ENCODE results near the gene CAPN5. TPM values are rescaled to one million over a fixed set of nuclear protein-coding genes. Genes with fewer than 3 reads are reported as not detected.

The CAPN5 gene
- total and polyA plus RNA-seq, 2 experiments from 2014 or later, result 25.2 to 28.8 TPM

DNA sequence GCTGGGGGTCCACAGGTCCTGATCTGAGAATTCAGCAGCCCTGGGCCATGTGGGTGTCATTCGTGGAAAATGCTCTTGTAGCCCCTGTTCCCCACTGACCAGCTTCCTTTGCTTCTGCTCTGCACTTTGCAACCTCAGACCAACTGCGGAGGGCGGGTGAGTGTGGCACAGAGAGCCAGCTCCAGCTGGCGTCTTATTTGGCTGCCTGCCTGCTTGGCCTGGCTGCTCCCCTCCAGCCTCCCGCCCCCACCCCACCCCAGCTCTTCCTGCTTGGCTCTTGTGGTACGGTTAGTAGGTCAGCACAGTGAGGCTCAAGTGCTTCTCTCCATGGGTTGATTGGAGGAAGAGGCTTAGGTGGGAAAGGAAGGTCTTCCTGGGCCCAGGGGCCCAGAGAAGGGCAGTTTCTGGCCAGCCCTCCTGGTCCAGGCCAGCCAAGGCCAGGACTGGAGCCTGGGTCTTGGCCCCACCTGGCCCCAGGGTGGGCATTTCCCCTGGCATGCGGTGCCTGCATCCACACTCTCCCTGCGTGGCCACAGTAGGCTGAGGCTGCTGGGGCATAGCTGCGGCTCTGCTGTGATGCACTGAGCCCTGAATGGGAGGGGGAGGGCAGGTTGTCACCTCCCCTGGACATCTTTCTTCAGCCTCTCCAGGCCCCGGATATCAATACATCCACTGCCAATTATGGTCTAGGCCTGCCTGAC, 87.8 kb downstream of the CAPN5 start:
- TF ChIP-seq, protein P1, sequence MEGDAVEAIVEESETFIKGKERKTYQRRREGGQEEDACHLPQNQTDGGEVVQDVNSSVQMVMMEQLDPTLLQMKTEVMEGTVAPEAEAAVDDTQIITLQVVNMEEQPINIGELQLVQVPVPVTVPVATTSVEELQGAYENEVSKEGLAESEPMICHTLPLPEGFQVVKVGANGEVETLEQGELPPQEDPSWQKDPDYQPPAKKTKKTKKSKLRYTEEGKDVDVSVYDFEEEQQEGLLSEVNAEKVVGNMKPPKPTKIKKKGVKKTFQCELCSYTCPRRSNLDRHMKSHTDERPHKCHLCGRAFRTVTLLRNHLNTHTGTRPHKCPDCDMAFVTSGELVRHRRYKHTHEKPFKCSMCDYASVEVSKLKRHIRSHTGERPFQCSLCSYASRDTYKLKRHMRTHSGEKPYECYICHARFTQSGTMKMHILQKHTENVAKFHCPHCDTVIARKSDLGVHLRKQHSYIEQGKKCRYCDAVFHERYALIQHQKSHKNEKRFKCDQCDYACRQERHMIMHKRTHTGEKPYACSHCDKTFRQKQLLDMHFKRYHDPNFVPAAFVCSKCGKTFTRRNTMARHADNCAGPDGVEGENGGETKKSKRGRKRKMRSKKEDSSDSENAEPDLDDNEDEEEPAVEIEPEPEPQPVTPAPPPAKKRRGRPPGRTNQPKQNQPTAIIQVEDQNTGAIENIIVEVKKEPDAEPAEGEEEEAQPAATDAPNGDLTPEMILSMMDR (IDR thresholded peaks at IDR 0.05; ENCODE audit: poor library complexity), result no peak
- TF ChIP-seq EZH2phosphoT487 (IDR thresholded peaks at IDR 0.05; ENCODE audit: low read depth, severe bottlenecking, unreplicated experiment) (no peak), EZH2 (IDR thresholded peaks at IDR 0.05; ENCODE audit: borderline replicate concordance) (no peak)
- no peak overlapping the region for H3K27ac ChIP-seq
- no peaks in the 10 kb centered on the region for H3K9me3 ChIP-seq (ENCODE audit: low read depth)
- no peaks in the 10 kb centered on the region for H4K20me1 ChIP-seq (ENCODE audit: insufficient read depth, poor library complexity, severe bottlenecking)
- H3K79me2 ChIP-seq, result no peaks in the 10 kb centered on the region
- no peaks in the 10 kb centered on the region for H3K36me3 ChIP-seq (replicated peaks; ENCODE audit: insufficient read depth, low read depth)
- no peaks in the 10 kb centered on the region for H3K9me2 ChIP-seq (replicated peaks; ENCODE audit: insufficient read depth)
- no peak overlapping the region for H2AFZ ChIP-seq
- DNase-seq (ENCODE audit: low spot score), result no peak
- H3K4me1 ChIP-seq (ENCODE audit: insufficient read depth), result peaks cover 7% of the 10 kb centered on the region
- H3K27me3 ChIP-seq, result no peaks in the 10 kb centered on the region
- 88% methylated on average over 9 of the region's 10 CpGs for whole genome bisulfite sequencing (ENCODE audit: low lambda C conversion rate, missing lambda C conversion rate)
- no peak overlapping the region for H3K4me2 ChIP-seq
- H3K4me3 ChIP-seq, result no peak overlapping the region

DNA sequence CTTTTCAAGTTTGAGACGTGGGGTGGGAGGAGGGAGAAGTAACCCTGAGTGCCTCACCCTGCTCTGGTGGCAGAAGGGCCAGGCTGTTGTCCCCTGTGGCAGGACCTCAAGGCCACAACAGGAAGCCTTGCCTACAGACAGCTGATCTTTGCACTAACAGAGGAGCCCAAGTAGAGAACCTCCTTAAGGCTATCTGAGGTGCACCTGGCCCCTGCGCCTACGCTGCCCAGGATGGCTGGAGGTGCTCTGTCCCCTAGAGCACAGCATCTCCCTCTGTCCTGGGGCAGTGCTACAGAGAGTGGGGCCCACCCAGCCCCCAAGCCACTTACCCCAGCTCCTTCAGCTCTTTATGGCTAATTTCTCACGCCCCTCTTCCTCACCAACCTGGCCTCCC, 88.3 kb downstream of the CAPN5 start:
- WGBS (ENCODE audit: low lambda C conversion rate, missing lambda C conversion rate), result 87% methylated on average over 4 of the region's 4 CpGs

DNA sequence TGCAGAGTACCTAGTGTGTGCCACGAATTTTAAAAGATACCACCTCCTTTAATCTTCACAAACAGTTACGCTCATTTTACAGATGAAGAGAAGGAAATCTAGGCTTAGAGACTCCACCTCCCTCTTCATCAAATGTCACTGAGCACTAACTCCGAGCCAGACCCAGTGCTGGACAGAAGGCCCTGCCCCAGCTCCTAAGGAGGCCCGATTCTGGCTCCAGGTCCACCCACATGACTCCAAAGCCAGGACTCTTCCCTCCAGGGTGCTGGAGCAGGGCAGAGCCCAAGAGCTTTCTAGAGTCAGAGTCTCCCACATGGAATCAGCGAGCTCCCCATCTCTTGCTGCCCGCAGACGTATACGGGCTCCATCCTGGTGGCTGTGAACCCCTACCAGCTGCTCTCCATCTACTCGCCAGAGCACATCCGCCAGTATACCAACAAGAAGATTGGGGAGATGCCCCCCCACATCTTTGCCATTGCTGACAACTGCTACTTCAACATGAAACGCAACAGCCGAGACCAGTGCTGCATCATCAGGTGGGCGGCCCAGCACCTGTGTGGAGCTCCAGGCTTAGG, 88.9 kb downstream of the CAPN5 start:
- TF ChIP-seq EZH2 (IDR thresholded peaks at IDR 0.05; ENCODE audit: borderline replicate concordance) (no peak), EZH2phosphoT487 (IDR thresholded peaks at IDR 0.05; ENCODE audit: low read depth, severe bottlenecking, unreplicated experiment) (no peak)
- TF ChIP-seq, protein P1 (IDR thresholded peaks at IDR 0.05; ENCODE audit: poor library complexity), result no peak
- no peak overlapping the region for H2AFZ ChIP-seq
- no peak overlapping the region for H3K4me2 ChIP-seq
- H3K9me3 ChIP-seq (ENCODE audit: low read depth), result no peaks in the 10 kb centered on the region
- H3K4me3 ChIP-seq, result no peak overlapping the region
- WGBS (ENCODE audit: low lambda C conversion rate, missing lambda C conversion rate), result 94% methylated on average over 13 of the region's 13 CpGs
- DNase-seq (ENCODE audit: low spot score), result no peak
- H3K36me3 ChIP-seq (replicated peaks; ENCODE audit: insufficient read depth, low read depth), result no peaks in the 10 kb centered on the region
- no peaks in the 10 kb centered on the region for H3K27me3 ChIP-seq
- H3K27ac ChIP-seq, result no peak overlapping the region
- peaks cover 7% of the 10 kb centered on the region for H3K4me1 ChIP-seq (ENCODE audit: insufficient read depth)
- H3K9me2 ChIP-seq (replicated peaks; ENCODE audit: insufficient read depth), result no peaks in the 10 kb centered on the region
- H3K79me2 ChIP-seq, result no peaks in the 10 kb centered on the region
- no peaks in the 10 kb centered on the region for H4K20me1 ChIP-seq (ENCODE audit: insufficient read depth, poor library complexity, severe bottlenecking)

More for the DNA sequence above, 88.3 kb downstream of the CAPN5 start:
- H3K4me3 ChIP-seq, result no peak overlapping the region
- H3K36me3 ChIP-seq (replicated peaks; ENCODE audit: insufficient read depth, low read depth), result no peaks in the 10 kb centered on the region
- H3K9me2 ChIP-seq (replicated peaks; ENCODE audit: insufficient read depth), result no peaks in the 10 kb centered on the region
- DNase-seq (ENCODE audit: low spot score), result no peak
- TF ChIP-seq EZH2 (IDR thresholded peaks at IDR 0.05; ENCODE audit: borderline replicate concordance), result no peak
- TF ChIP-seq EZH2phosphoT487 (IDR thresholded peaks at IDR 0.05; ENCODE audit: low read depth, severe bottlenecking, unreplicated experiment), result no peak
- TF ChIP-seq, protein P1 (IDR thresholded peaks at IDR 0.05; ENCODE audit: poor library complexity), result no peak
- H3K79me2 ChIP-seq, result no peaks in the 10 kb centered on the region
- H3K4me2 ChIP-seq, result no peak overlapping the region
- no peak overlapping the region for H2AFZ ChIP-seq
- H3K4me1 ChIP-seq (ENCODE audit: insufficient read depth), result peaks cover 7% of the 10 kb centered on the region
- H3K9me3 ChIP-seq (ENCODE audit: low read depth), result no peaks in the 10 kb centered on the region
- H3K27ac ChIP-seq, result no peak overlapping the region
- H4K20me1 ChIP-seq (ENCODE audit: insufficient read depth, poor library complexity, severe bottlenecking), result no peaks in the 10 kb centered on the region
- no peaks in the 10 kb centered on the region for H3K27me3 ChIP-seq
